Panc1 (cell line): ENCODE data around the gene CIC.
A peak's percentile ranks its signal among the peaks of the same experiment; 100 is the strongest.

Source experiments
- POLR2AphosphoS5 ChIP-seq: IDR thresholded peaks from 2 replicates; pipeline ENCODE4 v1.6.1; 2012; ENCODE audit warnings: mild to moderate bottlenecking, low read depth, low read length, moderate library complexity
- SIN3A ChIP-seq: IDR thresholded peaks from 2 replicates; pipeline ENCODE4 v1.6.1; 2012; ENCODE audit warnings: low read depth, mild to moderate bottlenecking, low read length, moderate library complexity, borderline replicate concordance; ENCODE audit not compliant: insufficient read depth
- TF ChIP-seq, protein P1 (sequence below): fragments of 450-650 bp; IDR thresholded peaks from 2 replicates; pipeline ENCODE4 v1.5.1; 2017; ENCODE audit warnings: mild to moderate bottlenecking
- TF ChIP-seq, protein P2 (sequence below), 2 experiments: IDR thresholded peaks; 2 replicates each; pipeline ENCODE4 v1.6.1; 2011 to 2012; ENCODE audit warnings: low read depth in 2 of 2, control low read depth in 1 of 2, low read length in 1 of 2, mild to moderate bottlenecking in 1 of 2, moderate library complexity in 1 of 2; ENCODE audit not compliant: insufficient read depth in 1 of 2

DNA sequence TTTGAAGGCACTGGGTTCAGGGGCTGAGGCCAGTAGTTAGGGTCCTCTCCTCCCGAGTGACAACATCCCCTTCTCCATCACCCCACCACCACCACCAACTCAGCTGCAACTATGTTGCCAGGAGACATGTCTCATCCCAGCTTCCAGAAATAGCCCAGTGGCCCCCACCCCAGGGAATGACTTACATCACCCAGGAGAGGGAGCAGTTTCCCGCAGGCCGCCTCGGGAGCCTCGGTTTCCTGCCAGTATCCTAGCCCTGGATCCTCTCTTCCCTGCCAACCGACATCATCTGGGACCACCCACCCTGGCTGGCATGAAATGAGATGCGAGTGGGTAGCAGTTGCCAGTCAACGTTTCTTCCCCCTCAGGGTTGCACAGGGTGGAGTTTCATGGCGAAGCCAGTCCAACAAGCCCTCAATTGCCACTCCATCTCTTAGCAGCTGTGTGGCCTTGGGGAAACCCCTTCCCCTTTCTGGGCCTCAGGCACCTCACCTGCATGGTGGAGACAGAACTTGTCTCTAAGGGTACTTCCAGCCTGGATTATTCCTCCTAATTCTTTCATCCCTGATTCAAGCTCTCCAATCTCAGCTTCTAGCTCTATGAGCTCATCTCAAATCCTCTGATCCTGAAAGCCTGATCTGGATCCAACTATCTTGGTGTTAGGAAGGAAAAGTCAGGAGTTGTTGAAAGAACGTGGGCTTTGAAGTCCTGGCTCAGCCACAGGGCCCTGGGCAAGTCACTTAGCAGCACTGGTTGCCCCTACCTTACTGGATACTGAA, 22.7 kb upstream of the CIC start:
- TF ChIP-seq POLR2AphosphoS5 (peak; percentile 44; the same call in 1 of the 2 replicates), SIN3A (no peak)
- TF ChIP-seq, protein P1, sequence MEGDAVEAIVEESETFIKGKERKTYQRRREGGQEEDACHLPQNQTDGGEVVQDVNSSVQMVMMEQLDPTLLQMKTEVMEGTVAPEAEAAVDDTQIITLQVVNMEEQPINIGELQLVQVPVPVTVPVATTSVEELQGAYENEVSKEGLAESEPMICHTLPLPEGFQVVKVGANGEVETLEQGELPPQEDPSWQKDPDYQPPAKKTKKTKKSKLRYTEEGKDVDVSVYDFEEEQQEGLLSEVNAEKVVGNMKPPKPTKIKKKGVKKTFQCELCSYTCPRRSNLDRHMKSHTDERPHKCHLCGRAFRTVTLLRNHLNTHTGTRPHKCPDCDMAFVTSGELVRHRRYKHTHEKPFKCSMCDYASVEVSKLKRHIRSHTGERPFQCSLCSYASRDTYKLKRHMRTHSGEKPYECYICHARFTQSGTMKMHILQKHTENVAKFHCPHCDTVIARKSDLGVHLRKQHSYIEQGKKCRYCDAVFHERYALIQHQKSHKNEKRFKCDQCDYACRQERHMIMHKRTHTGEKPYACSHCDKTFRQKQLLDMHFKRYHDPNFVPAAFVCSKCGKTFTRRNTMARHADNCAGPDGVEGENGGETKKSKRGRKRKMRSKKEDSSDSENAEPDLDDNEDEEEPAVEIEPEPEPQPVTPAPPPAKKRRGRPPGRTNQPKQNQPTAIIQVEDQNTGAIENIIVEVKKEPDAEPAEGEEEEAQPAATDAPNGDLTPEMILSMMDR = peak; percentile 77; the same call in 1 of the 2 replicates
- TF ChIP-seq, protein P2, sequence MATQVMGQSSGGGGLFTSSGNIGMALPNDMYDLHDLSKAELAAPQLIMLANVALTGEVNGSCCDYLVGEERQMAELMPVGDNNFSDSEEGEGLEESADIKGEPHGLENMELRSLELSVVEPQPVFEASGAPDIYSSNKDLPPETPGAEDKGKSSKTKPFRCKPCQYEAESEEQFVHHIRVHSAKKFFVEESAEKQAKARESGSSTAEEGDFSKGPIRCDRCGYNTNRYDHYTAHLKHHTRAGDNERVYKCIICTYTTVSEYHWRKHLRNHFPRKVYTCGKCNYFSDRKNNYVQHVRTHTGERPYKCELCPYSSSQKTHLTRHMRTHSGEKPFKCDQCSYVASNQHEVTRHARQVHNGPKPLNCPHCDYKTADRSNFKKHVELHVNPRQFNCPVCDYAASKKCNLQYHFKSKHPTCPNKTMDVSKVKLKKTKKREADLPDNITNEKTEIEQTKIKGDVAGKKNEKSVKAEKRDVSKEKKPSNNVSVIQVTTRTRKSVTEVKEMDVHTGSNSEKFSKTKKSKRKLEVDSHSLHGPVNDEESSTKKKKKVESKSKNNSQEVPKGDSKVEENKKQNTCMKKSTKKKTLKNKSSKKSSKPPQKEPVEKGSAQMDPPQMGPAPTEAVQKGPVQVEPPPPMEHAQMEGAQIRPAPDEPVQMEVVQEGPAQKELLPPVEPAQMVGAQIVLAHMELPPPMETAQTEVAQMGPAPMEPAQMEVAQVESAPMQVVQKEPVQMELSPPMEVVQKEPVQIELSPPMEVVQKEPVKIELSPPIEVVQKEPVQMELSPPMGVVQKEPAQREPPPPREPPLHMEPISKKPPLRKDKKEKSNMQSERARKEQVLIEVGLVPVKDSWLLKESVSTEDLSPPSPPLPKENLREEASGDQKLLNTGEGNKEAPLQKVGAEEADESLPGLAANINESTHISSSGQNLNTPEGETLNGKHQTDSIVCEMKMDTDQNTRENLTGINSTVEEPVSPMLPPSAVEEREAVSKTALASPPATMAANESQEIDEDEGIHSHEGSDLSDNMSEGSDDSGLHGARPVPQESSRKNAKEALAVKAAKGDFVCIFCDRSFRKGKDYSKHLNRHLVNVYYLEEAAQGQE (IDR thresholded peaks at IDR 0.05; ENCODE audit: insufficient read depth in 1 of 2, low read depth in 2 of 2, low read length in 1 of 2) = no peak
